Measurements from ENCODE around the gene KHNYN. TPM values are rescaled to one million over a fixed set of nuclear protein-coding genes. Genes with fewer than 3 reads are reported as not detected.

KHNYN gene
- total and polyA plus RNA-seq, 10 donors, result 10.9 to 90.6 (median 70.5) TPM

DNA sequence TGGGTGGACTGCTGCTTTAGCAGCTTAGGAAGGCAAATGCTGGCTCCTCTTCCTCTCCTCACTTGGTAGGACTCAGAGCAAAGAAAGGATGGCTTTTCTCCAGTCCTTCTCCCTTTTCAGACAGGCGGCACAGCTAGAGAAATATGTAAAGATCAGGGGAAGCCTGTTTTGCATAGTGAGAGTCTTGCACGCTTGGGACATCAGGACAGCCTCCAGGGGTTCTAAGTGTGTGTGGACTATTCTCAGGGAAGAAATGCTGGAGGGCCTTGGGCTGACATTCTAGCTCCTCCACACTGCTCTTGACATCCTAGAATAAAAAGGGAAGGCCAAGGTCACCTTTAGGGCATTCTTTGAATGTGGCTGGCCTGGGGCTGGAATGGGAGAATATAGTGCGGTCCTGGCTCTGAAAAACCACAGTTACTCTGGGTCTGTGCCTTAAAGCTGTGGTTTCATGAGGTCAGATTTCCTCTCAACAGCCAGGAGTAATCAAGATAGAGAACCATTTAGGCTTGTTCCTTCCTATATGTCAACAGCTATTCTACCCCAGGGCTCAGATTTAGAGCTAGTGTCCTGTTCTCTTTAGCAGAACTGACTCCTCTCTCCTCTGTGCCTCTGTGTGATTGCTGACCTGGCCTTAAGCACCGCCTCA lies 54.0 kb downstream of the KHNYN start:
- Histone ChIP-seq H3K4me1 (peaks cover 0 to 26% (median 0%) of the 10 kb centered on the region in 6 donors), H3K4me3 (no peak overlapping the region), H3K27ac (no peak overlapping the region), H3K9me3 (no peaks in the 10 kb centered on the region), H3K36me3 (no peaks in the 10 kb centered on the region), H3K27me3 (replicated peaks in 1 of 7) (peaks cover 0 to 4% (median 0%) of the 10 kb centered on the region in 7 donors)
- intact Hi-C loops (cut with DNase I; ENCODE audit: low total_unique reads), result no loop called here
- no peak for DNase-seq
- no peak for TF ChIP-seq POLR2A (IDR thresholded peaks at IDR 0.05)
- 18 to 35% (median 31%) methylated on average over 4 of the region's 4 CpGs for WGBS, 5 donors

Other genes with a start within 250 kb of the KHNYN start
- gene IPO4, start 241.1 kb upstream of the KHNYN start, total RNA-seq, result 10 to 100 TPM; 20.0 to 49.7 (median 29.9) TPM
- gene IPO4, start 241.1 kb upstream of the KHNYN start, polyA plus RNA-seq, result 10 to 100 TPM; 10.0 to 14.7 (median 10.4) TPM
- gene TM9SF1, start 234.5 kb upstream of the KHNYN start, total RNA-seq, result 10 to 100 TPM; 30.4 to 53.6 (median 37.3) TPM
- gene TM9SF1, start 234.5 kb upstream of the KHNYN start, polyA plus RNA-seq, result 10 to 100 TPM in 1 of 3 donors, 1 to 10 TPM in 2; 4.7 to 12.7 (median 7.9) TPM
- gene TSSK4, start 224.3 kb upstream of the KHNYN start, total RNA-seq, result 1 to 10 TPM in 1 of 7 donors, under 1 TPM in 4, not detected in 2; 0.44 to 1.4 (median 0.61) TPM
- not detected for gene TSSK4, start 224.3 kb upstream of the KHNYN start, polyA plus RNA-seq
- gene CHMP4A, start 216.5 kb upstream of the KHNYN start, total RNA-seq, result 10 to 100 TPM; 53.3 to 71.7 (median 61.9) TPM
- gene CHMP4A, start 216.5 kb upstream of the KHNYN start, polyA plus RNA-seq, result 100 to 1,000 TPM; 106 to 149 (median 132) TPM
- gene MDP1, start 213.9 kb upstream of the KHNYN start, total RNA-seq, result 10 to 100 TPM; 11.0 to 25.5 (median 17.6) TPM
- gene MDP1, start 213.9 kb upstream of the KHNYN start, polyA plus RNA-seq, result 10 to 100 TPM; 30.2 to 39.6 (median 33.6) TPM
- gene NEDD8, start 197.6 kb upstream of the KHNYN start, total RNA-seq, result 100 to 1,000 TPM in 6 of 7 donors, 10 to 100 TPM in 1; 98.6 to 137 (median 122) TPM
- gene NEDD8, start 197.6 kb upstream of the KHNYN start, polyA plus RNA-seq, result 100 to 1,000 TPM; 164 to 237 (median 228) TPM
- 10 to 100 TPM; 57.0 to 85.6 (median 82.6) TPM for gene GMPR2, start 197.0 kb upstream of the KHNYN start, total RNA-seq
- 10 to 100 TPM; 42.2 to 57.9 (median 50.3) TPM for gene GMPR2, start 197.0 kb upstream of the KHNYN start, polyA plus RNA-seq
- 100 to 1,000 TPM in 3 of 7 donors, 10 to 100 TPM in 4; 61.8 to 121 (median 99.5) TPM for gene TINF2, start 187.3 kb upstream of the KHNYN start, total RNA-seq
- 10 to 100 TPM; 55.7 to 60.8 (median 57.4) TPM for gene TINF2, start 187.3 kb upstream of the KHNYN start, polyA plus RNA-seq
- gene TGM1, start 166.8 kb upstream of the KHNYN start, total RNA-seq, result 1 to 10 TPM; 1.4 to 4.8 (median 2.8) TPM
- gene TGM1, start 166.8 kb upstream of the KHNYN start, polyA plus RNA-seq, result 1 to 10 TPM; 1.7 to 3.5 (median 2.3) TPM
- 10 to 100 TPM; 41.7 to 63.0 (median 48.6) TPM for gene RABGGTA, start 158.4 kb upstream of the KHNYN start, total RNA-seq
- 10 to 100 TPM; 22.5 to 46.7 (median 41.4) TPM for gene RABGGTA, start 158.4 kb upstream of the KHNYN start, polyA plus RNA-seq
- gene DHRS1, start 130.2 kb upstream of the KHNYN start, total RNA-seq, result 10 to 100 TPM; 29.9 to 56.1 (median 34.0) TPM
- 10 to 100 TPM; 22.0 to 38.2 (median 30.3) TPM for gene DHRS1, start 130.2 kb upstream of the KHNYN start, polyA plus RNA-seq
- 10 to 100 TPM; 16.8 to 26.9 (median 22.9) TPM for gene NOP9, start 130.1 kb upstream of the KHNYN start, total RNA-seq
- 10 to 100 TPM in 1 of 3 donors, 1 to 10 TPM in 2; 4.5 to 12.1 (median 5.2) TPM for gene NOP9, start 130.1 kb upstream of the KHNYN start, polyA plus RNA-seq
- 100 to 1,000 TPM in 2 of 7 donors, 10 to 100 TPM in 5; 54.0 to 145 (median 88.8) TPM for gene CIDEB, start 122.0 kb upstream of the KHNYN start, total RNA-seq
- gene CIDEB, start 122.0 kb upstream of the KHNYN start, polyA plus RNA-seq, result 10 to 100 TPM; 31.0 to 33.6 (median 31.4) TPM
- gene LTB4R2, start 119.8 kb upstream of the KHNYN start, total RNA-seq, result 10 to 100 TPM in 6 of 7 donors, 1 to 10 TPM in 1; 9.2 to 32.3 (median 18.1) TPM
- 1 to 10 TPM in 2 of 3 donors, under 1 TPM in 1; 0.83 to 4.0 (median 1.3) TPM for gene LTB4R2, start 119.8 kb upstream of the KHNYN start, polyA plus RNA-seq
- gene LTB4R, start 118.5 kb upstream of the KHNYN start, total RNA-seq, result 10 to 100 TPM; 20.9 to 50.4 (median 35.8) TPM
- 10 to 100 TPM; 13.9 to 28.6 (median 28.6) TPM for gene LTB4R, start 118.5 kb upstream of the KHNYN start, polyA plus RNA-seq
- gene ADCY4, start 94.9 kb upstream of the KHNYN start, total RNA-seq, result 100 to 1,000 TPM in 1 of 7 donors, 10 to 100 TPM in 6; 34.4 to 114 (median 68.7) TPM
- 10 to 100 TPM; 13.0 to 53.5 (median 34.0) TPM for gene ADCY4, start 94.9 kb upstream of the KHNYN start, polyA plus RNA-seq
- gene RIPK3, start 90.0 kb upstream of the KHNYN start, total RNA-seq, result 10 to 100 TPM; 24.8 to 42.4 (median 32.6) TPM
- gene RIPK3, start 90.0 kb upstream of the KHNYN start, polyA plus RNA-seq, result 10 to 100 TPM; 14.0 to 18.4 (median 14.7) TPM
- gene NFATC4, start 61.8 kb upstream of the KHNYN start, total RNA-seq, result 10 to 100 TPM; 10.7 to 29.2 (median 20.2) TPM
- 100 to 1,000 TPM in 1 of 3 donors, 10 to 100 TPM in 2; 51.1 to 145 (median 99.9) TPM for gene NFATC4, start 61.8 kb upstream of the KHNYN start, polyA plus RNA-seq
- gene NYNRIN, start 31.0 kb upstream of the KHNYN start, total RNA-seq, result 10 to 100 TPM in 5 of 7 donors, 1 to 10 TPM in 2; 4.7 to 18.0 (median 12.0) TPM
- gene NYNRIN, start 31.0 kb upstream of the KHNYN start, polyA plus RNA-seq, result 1 to 10 TPM in 2 of 3 donors, under 1 TPM in 1; 0.87 to 2.7 (median 2.2) TPM
- gene CBLN3, start 286 bp upstream of the KHNYN start, total RNA-seq, result 10 to 100 TPM in 4 of 7 donors, 1 to 10 TPM in 3; 4.3 to 21.7 (median 13.7) TPM
- gene CBLN3, start 286 bp upstream of the KHNYN start, polyA plus RNA-seq, result 10 to 100 TPM in 1 of 3 donors, 1 to 10 TPM in 2; 5.8 to 13.8 (median 6.8) TPM
- gene SDR39U1, start 12.8 kb downstream of the KHNYN start, total RNA-seq, result 10 to 100 TPM; 48.2 to 87.8 (median 63.7) TPM
- 100 to 1,000 TPM in 2 of 3 donors, 10 to 100 TPM in 1; 94.6 to 146 (median 124) TPM for gene SDR39U1, start 12.8 kb downstream of the KHNYN start, polyA plus RNA-seq
- not detected for gene CMA1, start 78.3 kb downstream of the KHNYN start, total RNA-seq
- under 1 TPM in 1 of 3 donors, not detected in 2; 0.09 TPM for gene CMA1, start 78.3 kb downstream of the KHNYN start, polyA plus RNA-seq
- gene CTSG, start 146.3 kb downstream of the KHNYN start, total RNA-seq, result 10 to 100 TPM in 2 of 7 donors, 1 to 10 TPM in 5; 1.9 to 53.1 (median 6.7) TPM
- 1 to 10 TPM in 2 of 3 donors, under 1 TPM in 1; 0.74 to 2.3 (median 1.1) TPM for gene CTSG, start 146.3 kb downstream of the KHNYN start, polyA plus RNA-seq
- gene GZMH, start 179.7 kb downstream of the KHNYN start, total RNA-seq, result 10 to 100 TPM in 5 of 7 donors, 1 to 10 TPM in 2; 4.7 to 29.4 (median 11.6) TPM
- gene GZMH, start 179.7 kb downstream of the KHNYN start, polyA plus RNA-seq, result 1 to 10 TPM; 2.8 to 8.5 (median 3.3) TPM
- gene GZMB, start 204.2 kb downstream of the KHNYN start, total RNA-seq, result 10 to 100 TPM in 6 of 7 donors, 1 to 10 TPM in 1; 9.8 to 25.4 (median 17.9) TPM
- gene GZMB, start 204.2 kb downstream of the KHNYN start, polyA plus RNA-seq, result 10 to 100 TPM in 1 of 3 donors, 1 to 10 TPM in 2; 6.3 to 14.4 (median 9.4) TPM

Data from spleen (tissue), 11 donors.